ENCODE data around the gene MBNL1. TPM values are rescaled to one million over a fixed set of nuclear protein-coding genes. Genes with fewer than 3 reads are reported as not detected.

Gene MBNL1
- total RNA-seq, 2 experiments from 2014 or later = 163 to 174 TPM

- DNase-seq (ENCODE audit: low spot score) = no peak
- Histone ChIP-seq H2AFZ (ENCODE audit: low read length) (no peak overlapping the region), H3K27ac (ENCODE audit: low read depth, low read length, poor library complexity, severe bottlenecking) (no peak overlapping the region), H3K4me2 (ENCODE audit: low read length) (no peak overlapping the region), H3K79me2 (ENCODE audit: insufficient read depth, low read depth, low read length) (peaks cover 98% of the 10 kb centered on the region), H3K4me1 (ENCODE audit: insufficient read depth, low read length, poor library complexity, severe bottlenecking) (peaks cover 16% of the 10 kb centered on the region), H3K4me3 (ENCODE audit: low read depth, low read length, poor library complexity, severe bottlenecking) (no peak overlapping the region), H3K9me2 (ENCODE audit: insufficient read depth, low read length) (no peaks in the 10 kb centered on the region), H3K36me3 (ENCODE audit: insufficient read depth, low read length) (peaks cover 59% of the 10 kb centered on the region), H4K20me1 (ENCODE audit: insufficient read depth, low read length) (peaks cover 22% of the 10 kb centered on the region; the same call in 1 of the 2 replicates), H3K9me3 (ENCODE audit: low read length) (peaks cover 8% of the 10 kb centered on the region; the same call in 1 of the 2 replicates)
- POLR2A ChIA-PET = interaction anchor here (0.5 to 5.2 kb wide), 3 partner anchors 13 to 81 kb away, joined by 3 to 35 read pairs (median 5); no protein-coding TSS in a partner anchor
- intact Hi-C loops (cut with micrococcal nuclease; ENCODE audit: unreplicated experiment) = no loop called here
- TF ChIP-seq, protein P1, sequence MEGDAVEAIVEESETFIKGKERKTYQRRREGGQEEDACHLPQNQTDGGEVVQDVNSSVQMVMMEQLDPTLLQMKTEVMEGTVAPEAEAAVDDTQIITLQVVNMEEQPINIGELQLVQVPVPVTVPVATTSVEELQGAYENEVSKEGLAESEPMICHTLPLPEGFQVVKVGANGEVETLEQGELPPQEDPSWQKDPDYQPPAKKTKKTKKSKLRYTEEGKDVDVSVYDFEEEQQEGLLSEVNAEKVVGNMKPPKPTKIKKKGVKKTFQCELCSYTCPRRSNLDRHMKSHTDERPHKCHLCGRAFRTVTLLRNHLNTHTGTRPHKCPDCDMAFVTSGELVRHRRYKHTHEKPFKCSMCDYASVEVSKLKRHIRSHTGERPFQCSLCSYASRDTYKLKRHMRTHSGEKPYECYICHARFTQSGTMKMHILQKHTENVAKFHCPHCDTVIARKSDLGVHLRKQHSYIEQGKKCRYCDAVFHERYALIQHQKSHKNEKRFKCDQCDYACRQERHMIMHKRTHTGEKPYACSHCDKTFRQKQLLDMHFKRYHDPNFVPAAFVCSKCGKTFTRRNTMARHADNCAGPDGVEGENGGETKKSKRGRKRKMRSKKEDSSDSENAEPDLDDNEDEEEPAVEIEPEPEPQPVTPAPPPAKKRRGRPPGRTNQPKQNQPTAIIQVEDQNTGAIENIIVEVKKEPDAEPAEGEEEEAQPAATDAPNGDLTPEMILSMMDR (conservative IDR thresholded peaks at IDR 0.05; ENCODE audit: low read length) = no peak
- no peak for TF ChIP-seq EZH2phosphoT487 (IDR thresholded peaks at IDR 0.05; ENCODE audit: borderline replicate concordance, low read depth, low read length)
- BruUV-seq (replicated peaks) = no TSS peak
- CTCF ChIA-PET (ENCODE audit: unreplicated experiment) = no interaction called here
Observed at GRCh38 chr3:152321200-152321954, 52.6 kb downstream of the MBNL1 start.

- CTCF ChIA-PET (ENCODE audit: unreplicated experiment) = no interaction called here
- no peak overlapping the region for H3K4me2 ChIP-seq (ENCODE audit: low read length)
Observed at GRCh38 chr3:152321955-152322377, 53.2 kb downstream of the MBNL1 start.

More at GRCh38 chr3:152321955-152322377, 53.2 kb downstream of the MBNL1 start:
- intact Hi-C loops (cut with micrococcal nuclease; ENCODE audit: unreplicated experiment) = no loop called here
- Histone ChIP-seq H3K4me1 (ENCODE audit: insufficient read depth, low read length, poor library complexity, severe bottlenecking) (peaks cover 16% of the 10 kb centered on the region), H3K4me3 (ENCODE audit: low read depth, low read length, poor library complexity, severe bottlenecking) (no peak overlapping the region), H3K9me2 (ENCODE audit: insufficient read depth, low read length) (no peaks in the 10 kb centered on the region), H3K79me2 (ENCODE audit: insufficient read depth, low read depth, low read length) (peaks cover 98% of the 10 kb centered on the region), H3K27ac (ENCODE audit: low read depth, low read length, poor library complexity, severe bottlenecking) (no peak overlapping the region), H2AFZ (ENCODE audit: low read length) (no peak overlapping the region), H4K20me1 (ENCODE audit: insufficient read depth, low read length) (peaks cover 22% of the 10 kb centered on the region; the same call in 1 of the 2 replicates), H3K36me3 (ENCODE audit: insufficient read depth, low read length) (peaks cover 59% of the 10 kb centered on the region), H3K9me3 (ENCODE audit: low read length) (peaks cover 8% of the 10 kb centered on the region; the same call in 1 of the 2 replicates)
- no peak for DNase-seq (ENCODE audit: low spot score)
- BruUV-seq (replicated peaks) = no TSS peak
- no peak for TF ChIP-seq EZH2phosphoT487 (IDR thresholded peaks at IDR 0.05; ENCODE audit: borderline replicate concordance, low read depth, low read length)
- TF ChIP-seq, protein P1 (conservative IDR thresholded peaks at IDR 0.05; ENCODE audit: low read length) = no peak
- POLR2A ChIA-PET = interaction anchor here (0.7 kb wide), 1 partner anchor 11 kb away, joined by 4 read pairs; no protein-coding TSS in a partner anchor
